IMR-90 (cell line): ENCODE results near the gene NF2. TPM values are rescaled to one million over a fixed set of nuclear protein-coding genes. Genes with fewer than 3 reads are reported as not detected.
A peak's percentile ranks its signal among the peaks of the same experiment; 100 is the strongest.

Experiments used
- ATAC-seq: fragments of 200-7000 bp; cut with Tn5 transposase; 2 replicates; pipeline ENCODE4 v1.9.1; 2020; ENCODE audit warnings: low read depth, mild to moderate bottlenecking, moderate library complexity
- BruUV-seq: library from RNA; stranded (reverse); fragments of 400-500 nt; replicated peaks from 2 replicates; lab custom pipeline; 2021; lab: Mats Ljungman, UMichigan
- CTCF ChIA-PET: fragments of 300-600 bp; formaldehyde crosslinking; extraction: SDS; loops from one replicate; lab custom pipeline; 2021; ENCODE audit warnings: antibody characterized with exemption; lab: Yijun Ruan, JAX
- POLR2A ChIA-PET: fragments of 300-600 bp; sonication (Branson Sonifier 250); formaldehyde crosslinking; loops from one replicate; lab custom pipeline; 2022; ENCODE audit warnings: antibody characterized with exemption; ENCODE audit not compliant: unreplicated experiment; lab: Charles Lee
- DNase-seq: peaks from one replicate; pipeline ENCODE4 v3.0.0; 2013
- H2AFZ ChIP-seq: replicated peaks from 2 replicates; pipeline ENCODE3; 2013; ENCODE audit warnings: low read length, mild to moderate bottlenecking; ENCODE audit not compliant: poor library complexity
- H2AK5ac ChIP-seq: 2 replicates; pipeline ENCODE4 v1.6.1; 2013; ENCODE audit warnings: low read depth, low read length, inconsistent platforms
- H2AK9ac ChIP-seq: replicated peaks from 2 replicates; pipeline ENCODE3; 2013; ENCODE audit warnings: mild to moderate bottlenecking, low read depth, low read length, moderate library complexity; ENCODE audit not compliant: poor library complexity
- H2BK120ac ChIP-seq: 2 replicates; pipeline ENCODE4 v1.6.1; 2013; ENCODE audit warnings: low read depth, low read length, inconsistent platforms
- H2BK15ac ChIP-seq: 3 replicates; pipeline ENCODE4 v1.6.1; 2013; ENCODE audit warnings: low read depth, low read length, inconsistent platforms
- H2BK20ac ChIP-seq: 2 replicates; pipeline ENCODE4 v1.6.1; 2013; ENCODE audit warnings: low read depth, mild to moderate bottlenecking, inconsistent platforms, low read length, moderate library complexity
- H2BK5ac ChIP-seq: 2 replicates; pipeline ENCODE4 v1.6.1; 2013; ENCODE audit warnings: mild to moderate bottlenecking, low read depth, low read length, inconsistent platforms; ENCODE audit not compliant: poor library complexity, severe bottlenecking
- H3K14ac ChIP-seq: replicated peaks from 2 replicates; pipeline ENCODE4 v1.6.1; 2013; ENCODE audit warnings: low read depth, low read length, inconsistent platforms
- H3K18ac ChIP-seq: 2 replicates; pipeline ENCODE4 v1.6.1; 2013; ENCODE audit warnings: low read depth, low read length, control low read depth
- H3K23ac ChIP-seq: 2 replicates; pipeline ENCODE4 v1.6.1; 2013; ENCODE audit warnings: low read depth, low read length, inconsistent platforms
- H3K27ac ChIP-seq: 2 replicates; pipeline ENCODE4 v1.5.1; 2013; ENCODE audit warnings: mild to moderate bottlenecking, control low read depth, low read length; ENCODE audit not compliant: insufficient read depth
- H3K27me3 ChIP-seq: 2 replicates; pipeline ENCODE4 v1.6.1; 2013; ENCODE audit warnings: low read length; ENCODE audit not compliant: control insufficient read depth, insufficient read depth
- H3K36me3 ChIP-seq: 2 replicates; pipeline ENCODE4 v1.6.1; 2013; ENCODE audit warnings: low read length, mixed read lengths; ENCODE audit not compliant: control insufficient read depth, insufficient read depth
- H3K4ac ChIP-seq: 2 replicates; pipeline ENCODE4 v1.6.1; 2013; ENCODE audit warnings: low read depth, low read length, inconsistent platforms
- H3K4me1 ChIP-seq: 2 replicates; pipeline ENCODE4 v1.6.1; 2013; ENCODE audit warnings: low read length, mixed read lengths; ENCODE audit not compliant: control insufficient read depth, insufficient read depth
- H3K4me2 ChIP-seq: 2 replicates; pipeline ENCODE4 v1.6.1; 2013; ENCODE audit warnings: low read depth, mild to moderate bottlenecking, control low read depth, low read length, moderate library complexity
- H3K4me3 ChIP-seq: 2 replicates; pipeline ENCODE4 v1.5.1; 2013; ENCODE audit warnings: low read depth, mild to moderate bottlenecking, control low read depth, low read length, moderate library complexity; ENCODE audit not compliant: insufficient read depth
- H3K56ac ChIP-seq: 2 replicates; pipeline ENCODE4 v1.6.1; 2013; ENCODE audit warnings: low read length, inconsistent platforms; ENCODE audit not compliant: insufficient read depth; ENCODE audit errors: extremely low read depth
- H3K79me1 ChIP-seq, 2 experiments: 2 replicates each; pipeline ENCODE4 v1.6.1; 2013; ENCODE audit warnings: low read length in 2 of 2, inconsistent platforms in 1 of 2, low read depth in 1 of 2
- H3K9ac ChIP-seq: 2 replicates; pipeline ENCODE4 v1.6.1; 2013; ENCODE audit warnings: low read depth, low read length, control low read depth
- H3K9me1 ChIP-seq: 2 replicates; pipeline ENCODE4 v1.6.1; 2013; ENCODE audit warnings: low read length, inconsistent platforms; ENCODE audit not compliant: insufficient read depth
- H3K9me3 ChIP-seq: 2 replicates; pipeline ENCODE4 v1.6.1; 2013; ENCODE audit warnings: low read length; ENCODE audit not compliant: control insufficient read depth, insufficient read depth
- H4K20me1 ChIP-seq: 2 replicates; pipeline ENCODE4 v1.6.1; 2013; ENCODE audit warnings: low read length, inconsistent platforms; ENCODE audit not compliant: insufficient read depth
- H4K5ac ChIP-seq: 2 replicates; pipeline ENCODE4 v1.6.1; 2013; ENCODE audit warnings: mild to moderate bottlenecking, low read depth, low read length, control low read depth
- H4K8ac ChIP-seq, 2 experiments: 2 replicates each; pipeline ENCODE4 v1.6.1; 2013; ENCODE audit warnings: low read depth in 2 of 2, low read length in 2 of 2, control low read depth in 1 of 2, inconsistent platforms in 1 of 2
- H4K91ac ChIP-seq: 2 replicates; pipeline ENCODE4 v1.6.1; 2013; ENCODE audit warnings: low read depth, low read length, inconsistent platforms; ENCODE audit not compliant: insufficient read depth
- BHLHE40 ChIP-seq: fragments of 150-350 bp; IDR thresholded peaks from 2 replicates; pipeline ENCODE4 v1.6.1; 2016; ENCODE audit warnings: mild to moderate bottlenecking, low read depth, low read length
- CEBPB ChIP-seq: IDR thresholded peaks from 2 replicates; pipeline ENCODE4 v1.6.1; 2012; ENCODE audit warnings: low read depth, low read length, improper control_type of control experiment
- CHD1 ChIP-seq: IDR thresholded peaks from 2 replicates; pipeline ENCODE4 v1.6.1; 2012; ENCODE audit warnings: low read depth, low read length, improper control_type of control experiment
- FOS ChIP-seq: fragments of 150-350 bp; IDR thresholded peaks from 2 replicates; pipeline ENCODE4 v1.6.1; 2016; ENCODE audit warnings: low read depth, low read length
- MAFK ChIP-seq: IDR thresholded peaks from 2 replicates; pipeline ENCODE4 v1.6.1; 2012; ENCODE audit warnings: low read depth, low read length, improper control_type of control experiment
- MAZ ChIP-seq: IDR thresholded peaks from 2 replicates; pipeline ENCODE4 v1.6.1; 2012; ENCODE audit warnings: low read depth, mild to moderate bottlenecking, low read length, improper control_type of control experiment, moderate library complexity, borderline replicate concordance
- NFE2L2 ChIP-seq: fragments of 150-350 bp; IDR thresholded peaks from 2 replicates; pipeline ENCODE4 v1.6.1; 2016; ENCODE audit warnings: low read depth, mild to moderate bottlenecking, low read length
- RCOR1 ChIP-seq: IDR thresholded peaks from 2 replicates; pipeline ENCODE4 v1.6.1; 2012; ENCODE audit warnings: mild to moderate bottlenecking, low read length, improper control_type of control experiment; ENCODE audit not compliant: insufficient replicate concordance
- RFX5 ChIP-seq: IDR thresholded peaks from 2 replicates; pipeline ENCODE4 v1.8.0; 2012; ENCODE audit warnings: low read depth, mild to moderate bottlenecking, low read length, moderate library complexity
- SMC3 ChIP-seq: fragments of 150-350 bp; IDR thresholded peaks from 2 replicates; pipeline ENCODE4 v1.6.1; 2016; ENCODE audit warnings: low read depth, mild to moderate bottlenecking, antibody characterized with exemption, low read length, moderate library complexity
- WGBS, 2 experiments: methylation state at CpG; one replicate each; pipeline versions ENCODE4 v1.1.5 to v1.1.7; 2013; ENCODE audit warnings: missing lambda C conversion rate in 2 of 2; ENCODE audit not compliant: insufficient read length in 1 of 2; ENCODE audit errors: extremely low coverage in 2 of 2; 5-methylcytosine and 5-hydroxymethylcytosine counted together
- dilution Hi-C: fragments of 300-500 bp; cut with HindIII; formaldehyde crosslinking; loops from one replicate; pipeline ENCODE4 v1.14.3; 2018; ENCODE audit warnings: low sequenced_read_pairs; ENCODE audit not compliant: unreplicated experiment
- in situ Hi-C: fragments of 300-500 bp; cut with MboI; formaldehyde crosslinking; loops from 3 replicates; pipeline ENCODE4 v1.14.3; 2019; ENCODE audit warnings: low sequenced_read_pairs, inconsistent platforms, mixed read lengths
- intact Hi-C: fragments of 100-400 bp; cut with micrococcal nuclease; formaldehyde crosslinking; loops from 2 replicates; pipeline ENCODE4 v1.10.0; 2022
- polyA plus RNA-seq, 3 experiments: library from polyadenylated mRNA; depleted of rRNA; stranded (reverse); fragments of >200 nt; gene quantifications; 2 replicates each; pipeline ENCODE4 v1.2.3, GENCODE V29; 2012; ENCODE audit warnings: low replicate concordance in 1 of 3
- total RNA-seq: library from RNA; depleted of rRNA; stranded (reverse); fragments of >200 nt; gene quantifications from 2 replicates; pipeline ENCODE4 v1.2.3, GENCODE V29; 2012
- TF ChIP-seq, protein P1 (sequence below): fragments of 150-350 bp; IDR thresholded peaks from 2 replicates; pipeline ENCODE4 v1.6.1; 2017; ENCODE audit warnings: mild to moderate bottlenecking, antibody characterized with exemption, low read length, low read depth
- TF ChIP-seq, protein P2 (sequence below): fragments of 150-350 bp; IDR thresholded peaks from 2 replicates; pipeline ENCODE4 v1.6.1; 2016; ENCODE audit warnings: low read depth, mild to moderate bottlenecking, low read length, moderate library complexity, borderline replicate concordance

Gene NF2
- total and polyA plus RNA-seq, 2 of the 4 experiments (the other 2 are of a cell fraction) = 59.0 to 151 TPM

DNA sequence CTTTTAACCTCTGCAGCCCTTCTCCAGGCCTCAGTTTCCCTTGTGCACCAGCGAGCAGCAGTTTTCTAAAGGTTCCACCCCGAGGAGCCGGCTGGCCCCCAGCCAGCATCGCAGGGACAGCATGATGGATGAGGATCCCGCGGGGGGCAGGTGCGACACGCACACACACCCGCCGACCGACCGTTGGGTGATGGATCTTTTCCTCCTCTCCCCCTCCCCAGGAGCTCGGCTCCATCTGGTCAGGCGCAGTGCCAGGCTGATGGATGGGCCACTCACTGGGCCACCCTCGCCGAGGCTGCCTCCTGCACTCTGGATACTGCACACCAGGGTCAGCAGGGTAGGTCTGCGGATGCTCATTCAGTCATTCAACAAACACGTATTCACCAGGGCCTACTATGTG is 103.6 kb downstream of the NF2 start:
- no peak overlapping the region; the same call in 1 of the 2 replicates for H2AK5ac ChIP-seq
- H3K9ac ChIP-seq = no peak overlapping the region

More for the DNA sequence above, 103.6 kb downstream of the NF2 start:
- Histone ChIP-seq H3K27me3 (peaks cover 37% of the 10 kb centered on the region), H3K4me1 (peaks cover 7% of the 10 kb centered on the region; the same call in 1 of the 2 replicates), H3K56ac (no peak overlapping the region), H4K8ac (no peak overlapping the region), H2BK120ac (no peak overlapping the region), H3K36me3 (no peaks in the 10 kb centered on the region), H3K14ac (no peak overlapping the region), H4K5ac (no peak overlapping the region), H3K9me1 (no peaks in the 10 kb centered on the region), H2BK5ac (no peak overlapping the region), H2BK20ac (no peak overlapping the region), H4K20me1 (peaks cover 3% of the 10 kb centered on the region; the same call in 1 of the 2 replicates), H3K4me3 (no peak overlapping the region), H3K79me1 (no peaks in the 10 kb centered on the region), H4K91ac (no peak overlapping the region), H2AK9ac (no peak overlapping the region), H3K18ac (no peak overlapping the region), H3K27ac (no peak overlapping the region), H3K4ac (no peak overlapping the region), H3K4me2 (no peak overlapping the region), H2BK15ac (no peak overlapping the region), H3K23ac (no peak overlapping the region; the same call in 1 of the 2 replicates), H2AFZ (peak overlapping the region; percentile 44), H3K9me3 (no peaks in the 10 kb centered on the region)
- no peak for DNase-seq
- dilution Hi-C loops (no loop called here), intact Hi-C loops (no loop called here), in situ Hi-C loops (no loop called here)
- no peak for ATAC-seq
- no peak for TF ChIP-seq NFE2L2
- TF ChIP-seq BHLHE40 = no peak
- no peak for TF ChIP-seq MAZ
- TF ChIP-seq, protein P1, sequence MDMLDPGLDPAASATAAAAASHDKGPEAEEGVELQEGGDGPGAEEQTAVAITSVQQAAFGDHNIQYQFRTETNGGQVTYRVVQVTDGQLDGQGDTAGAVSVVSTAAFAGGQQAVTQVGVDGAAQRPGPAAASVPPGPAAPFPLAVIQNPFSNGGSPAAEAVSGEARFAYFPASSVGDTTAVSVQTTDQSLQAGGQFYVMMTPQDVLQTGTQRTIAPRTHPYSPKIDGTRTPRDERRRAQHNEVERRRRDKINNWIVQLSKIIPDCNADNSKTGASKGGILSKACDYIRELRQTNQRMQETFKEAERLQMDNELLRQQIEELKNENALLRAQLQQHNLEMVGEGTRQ = no peak
- TF ChIP-seq, protein P2, sequence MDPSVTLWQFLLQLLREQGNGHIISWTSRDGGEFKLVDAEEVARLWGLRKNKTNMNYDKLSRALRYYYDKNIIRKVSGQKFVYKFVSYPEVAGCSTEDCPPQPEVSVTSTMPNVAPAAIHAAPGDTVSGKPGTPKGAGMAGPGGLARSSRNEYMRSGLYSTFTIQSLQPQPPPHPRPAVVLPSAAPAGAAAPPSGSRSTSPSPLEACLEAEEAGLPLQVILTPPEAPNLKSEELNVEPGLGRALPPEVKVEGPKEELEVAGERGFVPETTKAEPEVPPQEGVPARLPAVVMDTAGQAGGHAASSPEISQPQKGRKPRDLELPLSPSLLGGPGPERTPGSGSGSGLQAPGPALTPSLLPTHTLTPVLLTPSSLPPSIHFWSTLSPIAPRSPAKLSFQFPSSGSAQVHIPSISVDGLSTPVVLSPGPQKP = no peak
- no peak for TF ChIP-seq RCOR1
- no peak for TF ChIP-seq RFX5
- no peak for TF ChIP-seq CHD1
- TF ChIP-seq SMC3 = no peak
- TF ChIP-seq FOS = no peak
- no peak for TF ChIP-seq CEBPB
- no peak for TF ChIP-seq MAFK
- ChIA-PET CTCF (no interaction called here), POLR2A (no interaction called here)
- BruUV-seq = no TSS peak
- no CpG with 5 or more reads among the region's 18 CpGs for WGBS, 2 experiments
